Neural cell (in vitro differentiated cells): ENCODE measurements around the gene DIAPH2. TPM values are rescaled to one million over a fixed set of nuclear protein-coding genes. Genes with fewer than 3 reads are reported as not detected.

ENCODE experiments used
- H2AFZ ChIP-seq: fragments of 200-600, 300-800 bp; sonication (generic), shearing (Covaris generic); 2 replicates; pipeline ENCODE4 v1.6.0; 2014; ENCODE audit warnings: low read depth, mild to moderate bottlenecking, antibody characterized with exemption, low read length, moderate library complexity
- H3F3A ChIP-seq: fragments of 200-600 bp; shearing (Covaris generic); 2 replicates; pipeline ENCODE4 v1.6.1; 2016; ENCODE audit warnings: mild to moderate bottlenecking, moderate library complexity, mixed read lengths, antibody characterized with exemption, low read length; ENCODE audit not compliant: insufficient read depth, poor library complexity, severe bottlenecking
- H3K27ac ChIP-seq: fragments of 200-600, 300-800 bp; sonication (generic), shearing (Covaris generic); 2 replicates; pipeline ENCODE4 v1.5.1; 2014; ENCODE audit warnings: mild to moderate bottlenecking, low read length, moderate library complexity
- H3K27me3 ChIP-seq: fragments of 300-800, 200-600 bp; sonication (generic), shearing (Covaris generic); 2 replicates; pipeline ENCODE4 v1.6.0; 2014; ENCODE audit warnings: mild to moderate bottlenecking, low read depth, low read length, moderate library complexity; ENCODE audit not compliant: insufficient read depth
- H3K36me3 ChIP-seq: fragments of 300-800, 200-600 bp; sonication (generic), shearing (Covaris generic); 2 replicates; pipeline ENCODE4 v1.5.1; 2014; ENCODE audit warnings: mild to moderate bottlenecking, antibody characterized with exemption, low read length, moderate library complexity; ENCODE audit not compliant: insufficient read depth
- H3K4me2 ChIP-seq: fragments of 300-800, 200-600 bp; sonication (generic), shearing (Covaris generic); 2 replicates; pipeline ENCODE4 v1.6.0; 2014; ENCODE audit warnings: mild to moderate bottlenecking, low read length
- H3K4me3 ChIP-seq: fragments of 300-800, 200-600 bp; sonication (generic), shearing (Covaris generic); 2 replicates; pipeline ENCODE4 v1.5.1; 2014; ENCODE audit warnings: mild to moderate bottlenecking, low read length, moderate library complexity
- H3K79me2 ChIP-seq: fragments of 200-600 bp; shearing (Covaris generic); replicated peaks from 2 replicates; pipeline ENCODE4 v1.6.0; 2014; ENCODE audit warnings: mild to moderate bottlenecking, low read length, moderate library complexity; ENCODE audit not compliant: insufficient read depth
- H3K9ac ChIP-seq: fragments of 300-800, 200-600 bp; sonication (generic), shearing (Covaris generic); 2 replicates; pipeline ENCODE4 v1.6.1; 2016; ENCODE audit warnings: mild to moderate bottlenecking, low read length, mixed read lengths
- H3K9me2 ChIP-seq: fragments of 200-600 bp; shearing (Covaris generic); 2 replicates; pipeline ENCODE4 v1.6.1; 2016; ENCODE audit warnings: mild to moderate bottlenecking, low read length, mixed read lengths; ENCODE audit not compliant: insufficient read depth
- H3K9me3 ChIP-seq: fragments of 200-600, 300-800 bp; sonication (generic), shearing (Covaris generic); 2 replicates; pipeline ENCODE4 v1.6.1; 2016; ENCODE audit warnings: mild to moderate bottlenecking, mixed run types, low read length, moderate library complexity, mixed read lengths
- H4K20me1 ChIP-seq: fragments of 200-600 bp; shearing (Covaris generic); 2 replicates; pipeline ENCODE4 v1.6.1; 2016; ENCODE audit warnings: mild to moderate bottlenecking, mixed run types; ENCODE audit not compliant: insufficient read depth
- EP300 ChIP-seq: fragments of 450-650 bp; conservative IDR thresholded peaks from 2 replicates; pipeline ENCODE4 v1.6.1; 2014; ENCODE audit warnings: antibody characterized with exemption, mild to moderate bottlenecking, moderate library complexity; ENCODE audit not compliant: poor library complexity, severe bottlenecking
- EZH2 ChIP-seq: fragments of 200-600, 300-800 bp; shearing (Covaris generic), sonication (generic); IDR thresholded peaks from 2 replicates; pipeline ENCODE4 v1.6.1; 2014; ENCODE audit warnings: antibody characterized with exemption, low read length, borderline replicate concordance, mild to moderate bottlenecking; ENCODE audit not compliant: insufficient read depth, poor library complexity, severe bottlenecking
- MXI1 ChIP-seq: fragments of 450-650 bp; conservative IDR thresholded peaks from 2 replicates; pipeline ENCODE4 v1.6.1; 2014; ENCODE audit warnings: antibody characterized with exemption, mild to moderate bottlenecking; ENCODE audit not compliant: poor library complexity, severe bottlenecking
- POLR2AphosphoS5 ChIP-seq: IDR thresholded peaks from 2 replicates; pipeline ENCODE4 v1.6.1; 2012
- RAD21 ChIP-seq: fragments of 450-650 bp; conservative IDR thresholded peaks from 2 replicates; pipeline ENCODE4 v1.6.1; 2014; ENCODE audit warnings: antibody characterized with exemption, mild to moderate bottlenecking, moderate library complexity
- SMC3 ChIP-seq: fragments of 450-650 bp; conservative IDR thresholded peaks from 2 replicates; pipeline ENCODE4 v1.6.1; 2014; ENCODE audit warnings: antibody characterized with exemption, mild to moderate bottlenecking, moderate library complexity; ENCODE audit not compliant: poor library complexity
- TAF1 ChIP-seq: IDR thresholded peaks from 2 replicates; pipeline ENCODE4 v1.6.1; 2012; ENCODE audit warnings: low read depth
- polyA plus RNA-seq: library from polyadenylated mRNA; depleted of rRNA; stranded (reverse); fragments of >200 nt; gene quantifications from 2 replicates; pipeline ENCODE4 v1.2.3, GENCODE V29; 2014
- TF ChIP-seq, protein P1 (sequence below): fragments of 450-650 bp; IDR thresholded peaks from 2 replicates; pipeline ENCODE4 v1.5.1; 2014; ENCODE audit warnings: antibody characterized with exemption, mild to moderate bottlenecking, moderate library complexity; ENCODE audit not compliant: poor library complexity, severe bottlenecking
- TF ChIP-seq, protein P2 (sequence below): IDR thresholded peaks from 2 replicates; pipeline ENCODE4 v1.6.1; 2012; ENCODE audit warnings: borderline replicate concordance

DIAPH2 gene
- polyA plus RNA-seq, 1 donor from 2014 or later: 0.07 TPM

DNA sequence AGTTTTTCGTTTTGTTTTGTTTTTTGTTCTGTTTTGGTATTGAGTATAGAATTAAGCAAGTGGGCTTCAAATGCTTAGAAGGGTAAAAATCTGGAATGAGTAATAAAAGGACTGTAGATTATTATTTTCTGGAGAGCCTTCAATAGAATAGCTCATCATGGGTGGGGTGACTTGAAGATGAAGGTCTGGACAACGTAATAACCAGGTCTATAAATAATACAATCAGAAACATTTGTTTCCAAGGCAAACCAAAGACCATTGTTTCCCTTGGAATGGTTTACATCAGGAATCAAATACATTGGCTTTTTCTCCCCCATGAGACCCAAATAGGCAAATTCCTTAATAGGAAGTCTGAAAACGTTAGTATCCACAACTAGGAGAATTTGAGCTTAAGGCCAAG lies 920.6 kb downstream of the DIAPH2 start:
- Histone ChIP-seq H3K9me3 (no peaks in the 10 kb centered on the region), H3K4me2 (no peak overlapping the region), H3K4me3 (no peak overlapping the region), H3K9ac (no peak overlapping the region), H3F3A (no peaks in the 10 kb centered on the region), H3K27me3 (no peaks in the 10 kb centered on the region), H3K36me3 (no peaks in the 10 kb centered on the region), H3K79me2 (no peaks in the 10 kb centered on the region), H2AFZ (no peak overlapping the region), H3K9me2 (no peaks in the 10 kb centered on the region), H4K20me1 (no peaks in the 10 kb centered on the region), H3K27ac (no peak overlapping the region)
- no peak for TF ChIP-seq SMC3
- TF ChIP-seq, protein P1, sequence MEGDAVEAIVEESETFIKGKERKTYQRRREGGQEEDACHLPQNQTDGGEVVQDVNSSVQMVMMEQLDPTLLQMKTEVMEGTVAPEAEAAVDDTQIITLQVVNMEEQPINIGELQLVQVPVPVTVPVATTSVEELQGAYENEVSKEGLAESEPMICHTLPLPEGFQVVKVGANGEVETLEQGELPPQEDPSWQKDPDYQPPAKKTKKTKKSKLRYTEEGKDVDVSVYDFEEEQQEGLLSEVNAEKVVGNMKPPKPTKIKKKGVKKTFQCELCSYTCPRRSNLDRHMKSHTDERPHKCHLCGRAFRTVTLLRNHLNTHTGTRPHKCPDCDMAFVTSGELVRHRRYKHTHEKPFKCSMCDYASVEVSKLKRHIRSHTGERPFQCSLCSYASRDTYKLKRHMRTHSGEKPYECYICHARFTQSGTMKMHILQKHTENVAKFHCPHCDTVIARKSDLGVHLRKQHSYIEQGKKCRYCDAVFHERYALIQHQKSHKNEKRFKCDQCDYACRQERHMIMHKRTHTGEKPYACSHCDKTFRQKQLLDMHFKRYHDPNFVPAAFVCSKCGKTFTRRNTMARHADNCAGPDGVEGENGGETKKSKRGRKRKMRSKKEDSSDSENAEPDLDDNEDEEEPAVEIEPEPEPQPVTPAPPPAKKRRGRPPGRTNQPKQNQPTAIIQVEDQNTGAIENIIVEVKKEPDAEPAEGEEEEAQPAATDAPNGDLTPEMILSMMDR: no peak

DNA sequence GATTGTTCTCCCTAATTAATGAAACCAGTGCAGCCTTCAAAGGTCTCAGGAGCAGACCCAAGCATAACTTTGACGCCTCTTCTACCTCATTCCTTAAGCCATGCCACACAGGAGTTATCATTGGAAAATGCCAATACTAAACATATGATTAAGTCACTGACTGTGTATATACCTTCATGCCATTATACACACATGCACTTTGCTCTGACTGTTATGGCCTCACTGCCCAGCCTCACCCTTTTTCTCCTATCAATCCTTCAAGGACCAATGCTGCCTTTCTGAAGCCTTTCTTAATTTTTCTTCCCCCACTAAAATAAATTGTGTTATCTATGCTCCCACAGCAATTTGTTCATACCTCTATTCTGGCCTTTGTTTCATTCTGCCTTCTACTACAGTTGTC lies 924.7 kb downstream of the DIAPH2 start:
- no peak overlapping the region for H2AFZ ChIP-seq
- H3F3A ChIP-seq: no peaks in the 10 kb centered on the region
- no peaks in the 10 kb centered on the region for H4K20me1 ChIP-seq
- no peaks in the 10 kb centered on the region for H3K27me3 ChIP-seq
- TF ChIP-seq EP300 (no peak), RAD21 (no peak), MXI1 (no peak), SMC3 (no peak), TAF1 (no peak), EZH2 (no peak), POLR2AphosphoS5 (no peak)
- TF ChIP-seq, protein P2, sequence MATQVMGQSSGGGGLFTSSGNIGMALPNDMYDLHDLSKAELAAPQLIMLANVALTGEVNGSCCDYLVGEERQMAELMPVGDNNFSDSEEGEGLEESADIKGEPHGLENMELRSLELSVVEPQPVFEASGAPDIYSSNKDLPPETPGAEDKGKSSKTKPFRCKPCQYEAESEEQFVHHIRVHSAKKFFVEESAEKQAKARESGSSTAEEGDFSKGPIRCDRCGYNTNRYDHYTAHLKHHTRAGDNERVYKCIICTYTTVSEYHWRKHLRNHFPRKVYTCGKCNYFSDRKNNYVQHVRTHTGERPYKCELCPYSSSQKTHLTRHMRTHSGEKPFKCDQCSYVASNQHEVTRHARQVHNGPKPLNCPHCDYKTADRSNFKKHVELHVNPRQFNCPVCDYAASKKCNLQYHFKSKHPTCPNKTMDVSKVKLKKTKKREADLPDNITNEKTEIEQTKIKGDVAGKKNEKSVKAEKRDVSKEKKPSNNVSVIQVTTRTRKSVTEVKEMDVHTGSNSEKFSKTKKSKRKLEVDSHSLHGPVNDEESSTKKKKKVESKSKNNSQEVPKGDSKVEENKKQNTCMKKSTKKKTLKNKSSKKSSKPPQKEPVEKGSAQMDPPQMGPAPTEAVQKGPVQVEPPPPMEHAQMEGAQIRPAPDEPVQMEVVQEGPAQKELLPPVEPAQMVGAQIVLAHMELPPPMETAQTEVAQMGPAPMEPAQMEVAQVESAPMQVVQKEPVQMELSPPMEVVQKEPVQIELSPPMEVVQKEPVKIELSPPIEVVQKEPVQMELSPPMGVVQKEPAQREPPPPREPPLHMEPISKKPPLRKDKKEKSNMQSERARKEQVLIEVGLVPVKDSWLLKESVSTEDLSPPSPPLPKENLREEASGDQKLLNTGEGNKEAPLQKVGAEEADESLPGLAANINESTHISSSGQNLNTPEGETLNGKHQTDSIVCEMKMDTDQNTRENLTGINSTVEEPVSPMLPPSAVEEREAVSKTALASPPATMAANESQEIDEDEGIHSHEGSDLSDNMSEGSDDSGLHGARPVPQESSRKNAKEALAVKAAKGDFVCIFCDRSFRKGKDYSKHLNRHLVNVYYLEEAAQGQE: no peak
- TF ChIP-seq, protein P1: no peak
- no peak overlapping the region for H3K9ac ChIP-seq
- no peak overlapping the region for H3K4me3 ChIP-seq
- H3K4me2 ChIP-seq: no peak overlapping the region
- no peaks in the 10 kb centered on the region for H3K36me3 ChIP-seq
- H3K9me3 ChIP-seq: no peaks in the 10 kb centered on the region
- no peak overlapping the region for H3K27ac ChIP-seq
- H3K9me2 ChIP-seq: no peaks in the 10 kb centered on the region
- H3K79me2 ChIP-seq: no peaks in the 10 kb centered on the region
